GM18502 (cell line): Measurements from ENCODE around the gene ZNF580.
A peak's percentile ranks its signal among the peaks of the same experiment; 100 is the strongest.

Source experiments
- ATAC-seq: cut with Tn5 transposase; IDR thresholded peaks from one replicate; pipeline ENCODE4 v1.9.1; 2021; ENCODE audit warnings: mild to moderate bottlenecking; ENCODE audit not compliant: unreplicated experiment, poor library complexity

ZNF580 gene

DNA sequence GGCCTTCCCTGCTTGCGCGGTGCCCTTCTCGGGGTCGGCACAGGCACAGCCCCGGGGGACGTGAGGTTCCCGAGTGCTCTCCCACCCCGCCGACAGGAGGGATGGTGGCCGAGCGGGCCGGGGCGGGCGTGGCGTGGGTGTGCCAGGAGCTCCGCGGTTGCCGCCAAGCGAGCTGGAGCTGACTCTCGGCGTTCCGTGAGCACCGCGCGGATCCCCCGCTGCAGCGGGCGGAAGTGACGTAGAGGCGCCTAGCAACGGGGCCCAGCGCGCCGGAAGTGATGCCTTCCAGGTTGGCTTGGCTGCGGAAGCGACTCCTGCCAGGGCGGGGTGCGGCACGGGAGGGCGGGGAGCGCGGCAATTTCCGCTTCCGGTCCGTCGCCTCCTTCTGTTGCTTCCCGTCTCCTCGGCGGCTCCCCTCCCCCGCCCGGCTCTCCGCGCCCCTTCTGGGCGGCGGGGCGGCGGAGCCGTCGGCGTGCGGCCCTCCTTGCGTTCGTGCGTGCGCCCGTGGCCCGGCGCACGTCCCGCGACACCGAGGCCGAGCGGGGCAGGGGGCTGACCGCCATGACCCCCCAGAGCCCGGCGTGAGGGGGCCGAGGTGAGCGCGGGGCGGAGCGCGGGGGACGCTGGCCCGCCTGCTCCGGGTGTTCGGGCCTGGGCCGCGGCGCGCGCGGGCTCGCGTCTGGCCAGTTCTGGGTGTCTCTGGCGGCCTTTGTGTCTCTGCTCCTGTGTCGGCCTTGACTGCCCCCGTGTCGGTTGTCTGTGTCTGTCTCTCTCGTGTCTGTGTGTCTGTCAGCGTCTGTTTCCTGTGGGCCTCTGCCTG lies 34.2 kb downstream of the ZNF580 start, which contains the start of gene EPN1:
Gene EPN1 (plus strand): TSS at position 386 of the 820 bp plus-strand sequence. CDS start 3,402 bp downstream, outside the sequence.
- peak; percentile 67 for ATAC-seq

DNA sequence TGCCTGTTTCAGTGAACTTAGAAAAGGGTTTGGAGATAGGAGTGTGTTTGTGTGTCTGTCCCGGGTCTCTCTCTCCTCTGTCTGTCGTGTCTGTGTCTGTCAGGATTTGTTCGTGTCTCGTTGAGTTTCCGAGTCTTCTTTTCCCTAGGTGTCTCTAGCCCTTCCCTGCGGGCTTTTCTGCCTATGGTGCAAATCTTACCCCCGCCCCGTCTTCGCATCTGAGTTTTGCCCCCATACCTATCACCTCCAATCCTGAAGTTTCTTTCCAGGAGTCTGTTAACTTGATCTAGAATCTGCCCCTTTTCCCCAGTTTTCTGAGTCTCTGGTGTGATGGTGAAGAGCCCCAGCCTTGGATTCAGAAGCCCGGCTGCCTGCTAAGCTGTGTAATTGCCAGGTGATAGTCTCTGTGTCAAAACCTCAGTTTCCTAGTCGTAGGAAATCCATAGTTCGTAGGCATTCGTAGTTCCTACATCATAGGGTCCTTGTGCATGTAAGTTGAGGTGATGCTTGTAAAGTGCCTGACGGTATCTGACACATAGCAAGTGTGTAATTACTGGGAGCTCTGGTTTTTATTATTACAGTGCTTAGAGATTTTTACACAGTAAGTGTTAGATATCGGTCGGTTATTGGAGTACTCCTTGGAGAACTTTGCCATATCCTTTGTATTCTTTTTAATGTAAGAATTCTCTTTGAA lies 35.0 kb downstream of the ZNF580 start:
- no peak for ATAC-seq

DNA sequence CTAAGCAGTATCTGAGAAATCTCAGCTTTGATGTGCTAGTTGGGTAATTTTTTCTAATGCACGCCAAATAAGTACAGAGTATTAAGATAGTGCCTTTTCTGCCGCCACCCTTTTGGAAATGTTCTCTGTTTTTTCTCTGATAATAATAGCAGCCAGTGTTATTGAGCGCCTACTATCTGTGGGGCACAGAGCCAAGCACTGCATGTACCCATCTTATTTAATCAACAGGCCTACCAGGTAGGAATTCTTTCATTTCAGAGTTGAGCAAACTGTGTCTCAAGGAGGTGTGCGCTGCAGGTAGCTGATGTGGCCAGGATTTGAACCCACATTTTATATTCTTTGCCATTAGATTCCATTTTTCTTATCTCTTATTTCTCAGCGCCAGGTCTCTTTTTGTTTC lies 35.6 kb downstream of the ZNF580 start:
- no peak for ATAC-seq

GRCh38 chr19:55676889-55677505 lies 36.2 kb downstream of the ZNF580 start:
- ATAC-seq, result no peak

DNA sequence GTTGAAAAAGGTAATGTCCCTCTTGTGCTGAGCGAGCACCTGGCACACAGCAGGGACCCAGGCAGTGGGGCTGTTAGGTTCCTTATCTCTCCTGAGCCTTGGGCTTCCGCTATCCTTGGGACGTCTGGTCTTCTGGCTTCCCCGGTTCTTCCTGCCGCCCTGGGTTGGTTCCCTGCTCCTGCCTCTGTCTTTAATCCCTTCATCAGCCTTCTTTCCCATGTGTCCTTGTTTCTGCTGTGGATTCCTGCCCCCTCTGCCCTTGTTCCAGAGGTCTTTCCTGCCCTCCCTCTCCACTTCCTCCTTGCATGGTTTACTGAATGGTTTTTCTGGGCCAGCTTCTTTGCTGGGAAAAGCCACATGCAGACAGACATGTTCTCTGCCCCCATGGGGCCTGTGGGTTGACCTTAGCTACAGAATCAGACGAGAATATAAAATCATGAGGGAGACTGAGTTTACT lies 36.8 kb downstream of the ZNF580 start:
- ATAC-seq, result no peak

GRCh38 chr19:55678121-55678671 lies 37.4 kb downstream of the ZNF580 start:
- ATAC-seq, result peak; percentile 70

DNA sequence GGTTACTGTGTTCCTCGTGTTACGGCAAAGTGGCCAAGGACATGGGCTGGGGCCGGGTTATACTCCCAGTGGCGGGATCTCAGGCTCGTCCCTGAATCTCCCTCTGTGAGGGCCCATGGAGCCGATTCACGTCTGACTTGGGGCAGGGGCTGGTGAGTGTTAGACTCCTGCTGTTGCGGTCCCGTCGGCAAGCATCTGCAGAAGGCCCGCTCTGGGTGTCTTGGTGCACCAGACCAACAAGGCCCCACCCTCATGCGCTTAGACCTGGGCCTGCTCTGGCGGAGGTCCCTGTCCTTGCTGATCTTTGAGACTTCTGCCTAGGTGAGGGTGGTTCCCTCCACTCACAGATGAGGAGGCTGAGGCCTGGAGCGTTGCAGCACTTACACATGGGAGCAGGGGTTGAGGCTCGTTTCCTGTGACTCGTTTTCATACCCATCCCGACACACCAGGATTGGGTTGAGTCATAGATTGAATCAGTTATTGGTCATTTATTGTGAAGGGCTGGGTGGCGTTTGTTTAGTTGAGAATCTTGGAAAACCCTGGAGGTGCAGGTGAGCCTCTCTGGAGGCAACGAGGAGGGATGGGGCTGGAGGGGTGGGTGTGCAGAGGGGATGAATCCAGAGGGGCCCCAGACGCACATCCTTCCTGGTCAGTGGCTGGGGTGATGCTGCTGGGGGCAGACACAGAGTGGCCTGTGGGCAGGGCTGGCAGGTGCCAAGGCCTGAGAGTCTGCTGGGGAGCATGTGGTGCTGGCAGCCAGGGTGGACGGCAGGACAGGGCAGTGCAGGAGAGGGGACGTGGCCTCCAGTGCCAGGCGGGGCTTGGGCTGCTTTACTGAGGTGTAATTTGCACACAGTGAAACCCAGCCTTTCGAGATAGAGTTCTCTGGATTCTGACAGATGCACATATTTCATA lies 38.8 kb downstream of the ZNF580 start:
- no peak for ATAC-seq

DNA sequence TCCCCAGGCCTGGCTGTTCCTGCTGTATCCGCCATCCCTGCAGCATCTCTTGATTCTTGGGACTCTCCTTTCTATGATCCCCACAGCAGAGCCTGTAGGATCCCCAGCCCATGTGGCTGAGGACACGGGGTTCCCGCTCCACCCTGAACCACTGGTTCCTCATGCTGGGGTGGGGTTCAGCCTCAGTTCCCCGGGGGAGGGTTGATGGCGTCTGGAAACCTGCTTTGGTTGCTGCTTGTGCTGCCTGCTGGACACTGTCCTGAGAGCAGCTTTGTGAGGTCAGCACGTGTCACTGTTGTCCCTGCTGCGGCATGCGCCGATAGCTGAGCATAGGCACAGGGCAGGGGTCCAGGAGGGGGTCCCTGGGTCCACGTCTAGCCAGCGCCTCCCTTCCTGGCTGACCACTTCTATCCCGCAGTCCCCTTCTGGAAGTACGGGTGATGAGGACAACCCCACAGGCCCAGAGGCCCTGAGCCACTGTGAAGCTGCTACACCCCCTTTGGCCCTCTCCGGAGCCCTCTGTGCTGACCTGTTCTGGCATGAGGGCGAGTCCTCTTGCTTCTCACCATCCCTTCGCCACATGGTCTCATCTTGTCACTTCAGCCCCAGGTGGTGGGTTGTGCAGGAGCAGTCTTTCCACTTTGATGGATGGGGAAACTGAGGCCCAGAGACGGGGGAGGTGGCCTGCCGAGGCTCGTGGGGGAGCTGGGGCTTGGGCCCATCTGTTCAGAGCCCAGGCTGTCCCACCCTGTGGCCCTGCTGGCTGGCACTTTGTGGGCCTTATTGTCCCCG lies 39.7 kb downstream of the ZNF580 start:
- no peak for ATAC-seq

- ATAC-seq, result no peak
These were observed 40.6 kb downstream of the ZNF580 start for GRCh38 chr19:55681131-55682092.

DNA sequence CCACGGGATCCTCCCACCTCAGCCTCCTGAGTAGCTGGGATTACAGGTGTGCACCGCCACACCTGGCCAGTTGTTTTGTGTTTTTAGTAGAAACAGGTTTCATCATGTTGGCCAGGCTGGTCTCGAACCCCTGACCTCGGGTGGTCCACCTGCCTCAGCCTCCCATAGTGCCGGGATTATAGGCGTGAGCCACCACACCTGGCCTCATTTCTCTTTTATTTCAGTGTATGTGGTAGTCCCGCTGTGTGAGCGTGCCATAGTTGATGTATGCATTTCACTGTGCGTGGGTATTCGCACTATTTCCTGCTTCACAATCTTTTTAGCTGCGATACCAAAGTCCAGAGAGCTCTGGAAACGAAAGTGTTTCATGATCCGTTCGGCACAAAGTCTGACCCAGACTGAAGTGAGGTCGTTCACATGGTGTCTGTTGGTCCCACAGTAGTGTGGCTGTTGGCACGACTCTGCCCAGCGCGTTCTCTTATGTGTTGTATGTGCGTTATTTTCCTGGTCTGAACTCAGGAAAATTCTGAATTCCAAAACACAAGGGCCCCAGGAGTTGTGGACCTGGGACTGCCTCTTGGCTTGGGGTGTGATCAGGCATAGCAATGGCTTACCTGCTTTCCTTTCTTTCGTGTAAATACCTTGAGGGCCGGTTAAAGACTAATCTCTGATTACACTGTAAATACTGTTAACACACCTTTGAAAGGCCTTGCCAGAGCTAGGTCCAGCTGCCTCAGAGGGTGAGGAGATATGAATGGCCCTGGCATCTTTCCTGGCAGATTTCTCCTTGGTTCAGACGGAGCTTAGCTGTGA lies 42.9 kb downstream of the ZNF580 start:
- ATAC-seq, result no peak

DNA sequence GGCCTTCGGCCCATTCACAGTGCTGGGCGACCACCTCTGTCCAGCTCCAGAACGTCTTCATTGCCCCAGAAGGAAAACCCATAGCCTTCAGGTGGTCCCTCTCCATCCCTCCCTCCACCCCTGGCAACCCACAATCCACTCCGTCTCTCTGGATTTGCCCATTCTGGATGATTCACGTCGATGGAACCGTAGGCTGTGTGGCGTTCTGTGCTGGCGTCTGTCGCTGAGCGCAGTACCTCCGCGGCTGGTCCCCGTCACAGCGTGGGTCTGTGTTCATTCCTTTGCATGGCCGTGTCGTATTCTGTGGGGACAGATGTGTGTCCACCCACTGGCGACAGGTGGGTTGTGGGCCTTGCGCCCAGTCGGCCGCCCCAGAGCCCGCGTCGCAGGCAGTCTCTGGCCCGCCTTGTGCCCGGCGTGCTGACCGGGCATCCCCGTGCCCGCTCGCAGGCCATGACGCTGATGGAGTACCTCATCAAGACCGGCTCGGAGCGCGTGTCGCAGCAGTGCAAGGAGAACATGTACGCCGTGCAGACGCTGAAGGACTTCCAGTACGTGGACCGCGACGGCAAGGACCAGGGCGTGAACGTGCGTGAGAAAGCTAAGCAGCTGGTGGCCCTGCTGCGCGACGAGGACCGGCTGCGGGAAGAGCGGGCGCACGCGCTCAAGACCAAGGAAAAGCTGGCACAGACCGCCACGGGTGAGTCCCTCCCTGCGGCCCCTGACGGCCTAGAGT lies 44.3 kb downstream of the ZNF580 start:
- ATAC-seq, result no peak

DNA sequence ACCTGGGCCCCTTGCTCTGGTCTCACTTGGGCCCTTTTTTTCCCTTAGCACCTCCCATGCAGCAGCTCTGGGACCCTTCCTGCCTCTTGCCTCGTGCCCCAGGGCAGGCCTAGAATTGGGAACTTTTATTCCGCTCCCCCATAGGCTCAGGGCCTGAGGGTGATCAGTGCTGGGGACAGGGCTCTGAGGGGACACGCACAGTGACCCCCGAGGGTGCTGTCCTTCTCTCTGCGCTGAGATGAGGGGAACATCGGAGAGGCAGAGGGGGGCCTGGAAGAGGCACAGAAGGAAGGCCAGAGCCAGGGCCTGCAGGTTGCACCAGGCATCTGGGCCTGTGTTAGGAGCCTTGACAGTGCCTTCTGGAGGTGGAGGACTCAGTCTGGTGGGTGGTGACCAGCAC lies 45.0 kb downstream of the ZNF580 start:
- ATAC-seq, result no peak

- no peak for ATAC-seq
These were observed 45.7 kb downstream of the ZNF580 start for GRCh38 chr19:55686311-55687050.

DNA sequence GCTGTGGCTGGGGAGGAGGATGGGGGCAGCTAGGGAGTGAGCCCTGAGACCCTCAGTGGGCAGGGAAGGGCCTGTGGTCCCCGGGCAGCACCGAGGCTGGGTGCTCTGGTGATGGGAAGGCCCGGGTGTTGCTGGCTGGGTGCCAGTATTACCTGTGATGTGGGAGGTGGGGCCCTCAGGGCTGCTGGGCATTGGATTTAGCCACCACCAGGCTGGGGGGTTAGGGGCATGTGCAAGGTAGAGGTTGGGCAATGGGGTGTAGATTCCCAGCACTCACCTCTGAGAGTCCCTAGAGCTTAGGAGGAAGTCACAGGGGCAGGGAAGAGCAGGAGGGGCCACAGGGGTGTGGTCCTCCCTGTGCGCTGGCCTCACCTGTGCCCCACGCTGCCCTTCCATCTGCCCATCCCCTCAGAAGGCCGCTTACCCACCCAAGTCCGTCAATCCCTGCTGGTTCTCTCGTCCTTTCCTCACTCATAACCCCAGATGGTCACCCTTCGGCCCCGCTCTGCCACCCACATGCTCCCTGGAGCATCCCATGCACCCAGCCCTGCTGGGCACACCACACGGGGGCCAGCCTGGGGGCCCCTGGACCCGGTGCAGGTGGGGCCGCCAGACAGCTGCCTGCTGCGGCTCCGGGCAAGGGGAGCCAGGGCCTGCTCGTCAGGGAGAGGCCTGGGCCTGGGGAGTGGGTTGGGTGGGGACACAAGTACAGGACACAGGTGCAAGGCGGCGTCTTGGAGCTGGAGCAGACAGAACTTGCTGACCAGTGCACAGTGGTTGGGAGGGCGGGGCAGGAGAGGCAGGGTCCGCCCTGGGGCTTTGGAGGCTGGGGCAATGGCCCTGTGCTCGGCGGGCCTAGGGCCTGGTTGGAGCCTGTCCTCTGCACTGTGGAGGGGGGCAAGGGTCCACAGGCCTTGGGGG lies 46.7 kb downstream of the ZNF580 start:
- ATAC-seq, result no peak
